ENCODE measurements around the gene GSX2. TPM values are rescaled to one million over a fixed set of nuclear protein-coding genes. Genes with fewer than 3 reads are reported as not detected.
A peak's percentile ranks its signal among the peaks of the same experiment; 100 is the strongest.

GSX2 gene
- total and polyA plus RNA-seq, 2 of the 8 experiments (the other 6 are each of a cell fraction or from before 2014, with no cell fraction given) = not detected

GRCh38 chr4:54110019-54110416, 10.1 kb downstream of the GSX2 start:
- Histone ChIP-seq H2AFZ (ENCODE audit: low read length) (peak overlapping the region; percentile 43), H4K20me1 (replicated peaks in 1 of 2; ENCODE audit: control insufficient read depth in 1 of 2, insufficient read depth in 2 of 2, low read length in 2 of 2) (peaks cover 0 to 6% of the 10 kb centered on the region in 2 experiments), H3K18ac (ENCODE audit: extremely low read depth, low read length) (peak overlapping the region; percentile 96), H3K79me2 (ENCODE audit: control insufficient read depth in 1 of 2, insufficient read depth in 2 of 2, low read length in 2 of 2) (no peaks in the 10 kb centered on the region), H2BK120ac (replicated peaks; ENCODE audit: low read depth, low read length) (peak overlapping the region; percentile 47), H4K91ac (replicated peaks; ENCODE audit: insufficient read length, low read length) (peak overlapping the region; percentile 61), H3K27me3 (replicated peaks in 1 of 4; ENCODE audit: control insufficient read depth in 3 of 4, extremely low read depth in 1 of 4, insufficient read depth in 3 of 4, low read length in 3 of 4) (peaks cover 22 to 59% (median 47%) of the 10 kb centered on the region in 4 experiments), H2BK12ac (ENCODE audit: low read depth, low read length) (peak overlapping the region; percentile 82; the same call in 1 of the 2 replicates), H2BK20ac (ENCODE audit: low read length) (peak overlapping the region; percentile 66; the same call in 1 of the 2 replicates), H3K14ac (ENCODE audit: insufficient read length) (no peak overlapping the region), H4K8ac (ENCODE audit: extremely low read depth, insufficient read depth, low read length) (no peak overlapping the region; the same call in 1 of the 2 replicates), H3K4ac (replicated peaks; ENCODE audit: insufficient read length, low read depth, low read length) (peak overlapping the region; percentile 5), H4K5ac (ENCODE audit: insufficient read length, low read depth, low read length) (no peak overlapping the region), H3K23ac (ENCODE audit: insufficient read length) (no peak overlapping the region), H3K27ac (ENCODE audit: low read depth, low read length) (no peak overlapping the region), H3K4me3 (ENCODE audit: extremely low read depth in 1 of 4, insufficient read depth in 2 of 4, low read depth in 3 of 4, low read length in 4 of 4) (peak overlapping the region; percentile 23 to 54 (median 36); a peak in 6 of 8 replicates), H3K56ac (replicated peaks; ENCODE audit: insufficient read length, low read depth, low read length) (no peak overlapping the region), H3K79me1 (ENCODE audit: low read depth, low read length) (no peaks in the 10 kb centered on the region), H2AK5ac (ENCODE audit: low read depth, low read length) (no peak overlapping the region; the same call in 1 of the 2 replicates), H3K9ac (replicated peaks in 1 of 4; ENCODE audit: extremely low read depth in 1 of 4, low read depth in 3 of 4, low read length in 3 of 4) (no peak overlapping the region), H3K9me3 (ENCODE audit: insufficient read depth in 2 of 2, low read depth in 1 of 2, low read length in 1 of 2) (no peaks in the 10 kb centered on the region), H3K4me1 (replicated peaks in 1 of 4; ENCODE audit: control insufficient read depth in 3 of 4, insufficient read depth in 4 of 4, low read length in 3 of 4) (peaks cover 4 to 19% (median 12%) of the 10 kb centered on the region in 4 experiments), H3K23me2 (ENCODE audit: low read depth, low read length) (peaks cover 13% of the 10 kb centered on the region; the same call in 1 of the 2 replicates), H3K4me2 (ENCODE audit: insufficient read depth in 1 of 2, low read depth in 2 of 2, low read length in 2 of 2) (peak overlapping the region; percentile 89 to 91), H2BK15ac (ENCODE audit: low read length) (peak overlapping the region; percentile 75; the same call in 1 of the 2 replicates), H2BK5ac (ENCODE audit: low read depth, low read length) (peak overlapping the region; percentile 84; the same call in 1 of the 2 replicates), H3K36me3 (ENCODE audit: control insufficient read depth in 2 of 4, insufficient read depth in 4 of 4, low read length in 3 of 4) (no peaks in the 10 kb centered on the region)
- DNase-seq (ENCODE audit: low read depth in 1 of 2, low spot score in 2 of 2) (no peak), FAIRE-seq (no peak)
- POLR2A ChIA-PET (ENCODE audit: partially characterized antibody) = interaction anchor here (1.0 to 1.1 kb wide), 2 partner anchors 16 to 117 kb away, joined by 4 read pairs; no protein-coding TSS in a partner anchor
- TF ChIP-seq KDM4A (IDR thresholded peaks at IDR 0.05; ENCODE audit: low read depth, low read length, severe bottlenecking) (peak; percentile 0), CHD2 (IDR thresholded peaks at IDR 0.05; ENCODE audit: low read length) (no peak)
- CTCF ChIA-PET (ENCODE audit: partially characterized antibody) = interaction anchor here (1.1 to 8.6 kb wide), 4 partner anchors 10 to 124 kb away, joined by 3 to 62 read pairs (median 4); no protein-coding TSS in a partner anchor
- WGBS, 2 experiments (ENCODE audit: extremely low coverage in 1 of 2, insufficient coverage in 1 of 2, insufficient read length in 1 of 2, insufficient replicate concordance in 2 of 2, low coverage in 1 of 2, low lambda C conversion rate in 2 of 2, missing lambda C conversion rate in 1 of 2) = 6% methylated on average over 10 of the region's 10 CpGs; no CpG with 5 or more reads in 1 of the 2 experiments

Data from H1 (cell line).